Colonic mucosa (tissue), 4 donors: ENCODE data around the gene GIPC3. TPM values are rescaled to one million over a fixed set of nuclear protein-coding genes. Genes with fewer than 3 reads are reported as not detected.
A peak's percentile ranks its signal among the peaks of the same experiment; 100 is the strongest.

Source experiments
- DNase-seq: peaks from one replicate; pipeline ENCODE4 v3.0.0-alpha.2; 2020
- H3K27ac ChIP-seq: fragments of 200-600 bp; one replicate; pipeline ENCODE4 v1.8.0; 2021
- H3K27me3 ChIP-seq: fragments of 200-600 bp; one replicate; pipeline ENCODE4 v1.8.0; 2021
- H3K36me3 ChIP-seq: fragments of 200-600 bp; one replicate; pipeline ENCODE4 v1.8.0; 2021
- H3K4me1 ChIP-seq: fragments of 200-600 bp; one replicate; pipeline ENCODE4 v1.8.0; 2021; ENCODE audit warnings: mild to moderate bottlenecking
- H3K4me3 ChIP-seq: fragments of 200-600 bp; one replicate; pipeline ENCODE4 v1.8.0; 2021
- H3K9ac ChIP-seq, 2 donors: one replicate each; pipeline ENCODE4 v1.7.0; 2013; ENCODE audit warnings: control low read depth in 2 of 2, low read depth in 2 of 2, low read length in 2 of 2
- H3K9me3 ChIP-seq: fragments of 200-600 bp; one replicate; pipeline ENCODE4 v1.8.0; 2021
- intact Hi-C: fragments of 100-400 bp; cut with DNase I; formaldehyde crosslinking; loops from one replicate; pipeline ENCODE4 v1.14.1; 2022
- total RNA-seq, 2 donors: library from RNA; stranded (reverse); fragmentation: NEBNext Ultra II Directional in 1 of 2; extraction: Animal tissue kit (Norgen Biotek cat#: 25700) in 1 of 2; gene quantifications; one replicate each; pipeline ENCODE4 v1.2.1, GENCODE V29; 2021
- TF ChIP-seq, protein P1 (sequence below): fragments of 200-600 bp; IDR thresholded peaks from one replicate; pipeline ENCODE4 v1.8.0; 2022; ENCODE audit warnings: antibody characterized with exemption, mild to moderate bottlenecking
- donor health status: healthy.
- donor health status: DM: no; HTN: no; CAD: no.
- donor health status: DM: no; HTN: no; CAD: no.

GIPC3 gene
- total RNA-seq, 2 donors from 2014 or later = 0.40 to 1.1 TPM

DNA sequence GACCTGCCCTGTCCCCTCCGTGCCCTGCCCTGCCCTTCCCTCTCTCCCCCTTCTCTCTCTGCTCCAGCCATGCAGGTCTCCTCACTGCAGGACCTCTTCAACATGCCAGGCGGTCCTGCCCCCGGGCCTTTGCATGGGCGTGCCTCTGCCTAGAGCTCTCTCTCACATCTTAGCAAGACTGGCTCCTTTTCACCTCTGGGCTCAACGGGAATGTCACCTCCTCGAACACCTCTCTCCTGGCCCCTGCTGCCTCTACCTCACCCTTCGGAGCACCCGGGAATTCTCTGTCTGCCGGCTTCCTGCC lies 33.5 kb upstream of the GIPC3 start:
- no peaks in the 10 kb centered on the region for H3K36me3 ChIP-seq
- H3K9ac ChIP-seq = no peak overlapping the region
- TF ChIP-seq, protein P1, sequence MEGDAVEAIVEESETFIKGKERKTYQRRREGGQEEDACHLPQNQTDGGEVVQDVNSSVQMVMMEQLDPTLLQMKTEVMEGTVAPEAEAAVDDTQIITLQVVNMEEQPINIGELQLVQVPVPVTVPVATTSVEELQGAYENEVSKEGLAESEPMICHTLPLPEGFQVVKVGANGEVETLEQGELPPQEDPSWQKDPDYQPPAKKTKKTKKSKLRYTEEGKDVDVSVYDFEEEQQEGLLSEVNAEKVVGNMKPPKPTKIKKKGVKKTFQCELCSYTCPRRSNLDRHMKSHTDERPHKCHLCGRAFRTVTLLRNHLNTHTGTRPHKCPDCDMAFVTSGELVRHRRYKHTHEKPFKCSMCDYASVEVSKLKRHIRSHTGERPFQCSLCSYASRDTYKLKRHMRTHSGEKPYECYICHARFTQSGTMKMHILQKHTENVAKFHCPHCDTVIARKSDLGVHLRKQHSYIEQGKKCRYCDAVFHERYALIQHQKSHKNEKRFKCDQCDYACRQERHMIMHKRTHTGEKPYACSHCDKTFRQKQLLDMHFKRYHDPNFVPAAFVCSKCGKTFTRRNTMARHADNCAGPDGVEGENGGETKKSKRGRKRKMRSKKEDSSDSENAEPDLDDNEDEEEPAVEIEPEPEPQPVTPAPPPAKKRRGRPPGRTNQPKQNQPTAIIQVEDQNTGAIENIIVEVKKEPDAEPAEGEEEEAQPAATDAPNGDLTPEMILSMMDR = no peak
- no peak for DNase-seq
- H3K4me1 ChIP-seq = no peaks in the 10 kb centered on the region
- intact Hi-C loops = no loop called here
- H3K4me3 ChIP-seq = no peak overlapping the region
- H3K9me3 ChIP-seq = no peaks in the 10 kb centered on the region
- H3K27ac ChIP-seq = no peak overlapping the region
- H3K27me3 ChIP-seq = no peaks in the 10 kb centered on the region

DNA sequence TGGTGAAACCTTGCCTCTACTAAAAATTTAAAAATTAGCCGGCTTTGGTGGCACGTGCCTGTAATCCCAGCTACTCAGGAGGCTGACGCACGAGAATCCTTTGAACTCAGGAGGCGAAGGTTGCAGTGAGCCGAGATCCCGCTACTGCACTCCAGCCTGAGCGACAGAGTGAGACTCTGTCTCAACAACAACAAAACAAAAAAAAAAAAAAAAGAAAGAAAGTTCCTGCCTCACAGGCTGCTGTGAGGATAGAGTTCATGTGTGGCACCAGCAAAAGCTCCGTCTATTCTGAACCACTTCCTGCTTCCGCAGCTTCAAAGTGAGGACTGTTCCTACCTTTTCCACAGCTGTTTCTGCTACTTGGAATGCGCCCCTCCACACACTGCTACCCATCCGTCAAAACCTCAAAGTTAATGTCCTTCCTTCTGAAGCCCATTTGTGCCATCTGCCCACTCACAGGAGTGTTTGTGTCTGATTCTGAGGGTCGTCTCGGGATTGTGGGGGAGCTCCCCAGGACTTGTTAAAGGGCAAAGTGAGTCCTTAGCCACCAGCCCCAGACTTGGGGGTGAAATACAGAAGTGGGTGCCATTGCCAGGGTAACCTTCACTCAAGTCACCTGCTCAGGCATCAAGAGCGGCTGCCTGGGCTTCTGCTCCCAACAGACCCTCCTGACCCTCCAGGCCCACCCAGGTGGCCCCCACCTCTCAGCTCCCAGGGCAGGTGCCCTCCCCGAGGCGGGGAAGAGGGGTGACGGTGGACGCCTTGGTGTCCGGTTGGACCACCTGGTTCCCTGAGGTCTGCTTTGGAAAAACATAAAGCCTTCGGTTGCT lies 30.8 kb upstream of the GIPC3 start:
- no peaks in the 10 kb centered on the region for H3K4me1 ChIP-seq
- no peak overlapping the region for H3K4me3 ChIP-seq
- TF ChIP-seq, protein P1 = no peak
- no peaks in the 10 kb centered on the region for H3K27me3 ChIP-seq
- H3K9ac ChIP-seq = no peak overlapping the region
- H3K27ac ChIP-seq = peak overlapping the region; percentile 20
- no peak for DNase-seq
- H3K9me3 ChIP-seq = no peaks in the 10 kb centered on the region
- H3K36me3 ChIP-seq = no peaks in the 10 kb centered on the region
- intact Hi-C loops = no loop called here

- TF ChIP-seq, protein P1 = no peak
- Histone ChIP-seq H3K9ac (peak overlapping the region; percentile 77 to 90), H3K4me3 (peak overlapping the region; percentile 93), H3K36me3 (no peaks in the 10 kb centered on the region), H3K27me3 (no peaks in the 10 kb centered on the region), H3K4me1 (no peaks in the 10 kb centered on the region), H3K27ac (no peak overlapping the region), H3K9me3 (no peaks in the 10 kb centered on the region)
- DNase-seq = no peak
- intact Hi-C loops = no loop called here
Measured at GRCh38 chr19:3555653-3556422, 29.4 kb upstream of the GIPC3 start.

- Histone ChIP-seq H3K4me3 (peak overlapping the region; percentile 93), H3K9me3 (no peaks in the 10 kb centered on the region), H3K9ac (peak overlapping the region; percentile 77 to 90), H3K36me3 (no peaks in the 10 kb centered on the region), H3K27me3 (no peaks in the 10 kb centered on the region), H3K27ac (no peak overlapping the region), H3K4me1 (no peaks in the 10 kb centered on the region)
- DNase-seq = no peak
- intact Hi-C loops = no loop called here
- TF ChIP-seq, protein P1 = no peak
Measured at GRCh38 chr19:3556423-3556977, 28.8 kb upstream of the GIPC3 start.

DNA sequence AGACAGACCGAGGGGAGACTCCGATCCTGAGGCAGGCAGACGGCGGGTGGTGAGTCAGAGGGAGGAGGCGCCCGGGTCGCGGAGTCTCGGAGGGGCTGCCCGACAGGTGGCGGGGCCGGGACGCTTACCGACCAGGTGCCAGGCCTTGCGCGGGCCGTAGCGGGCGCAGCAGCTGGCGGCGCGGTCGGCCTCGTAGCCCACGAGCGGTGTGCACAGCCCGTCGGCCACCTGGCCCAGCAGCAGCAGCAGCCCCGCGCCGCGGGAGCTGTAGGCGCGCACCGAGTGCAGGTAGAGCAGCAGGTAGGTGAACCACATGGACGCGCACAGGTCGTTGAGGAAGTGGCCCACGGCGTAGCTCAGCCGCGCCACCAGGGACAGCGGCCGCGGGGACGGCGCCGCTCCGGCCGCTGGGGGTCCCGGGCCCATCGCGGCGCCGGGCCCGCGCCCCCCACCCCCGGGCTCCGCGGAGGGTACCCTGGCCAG lies 28.3 kb upstream of the GIPC3 start:
- Histone ChIP-seq H3K27ac (no peak overlapping the region), H3K36me3 (no peaks in the 10 kb centered on the region), H3K4me1 (no peaks in the 10 kb centered on the region), H3K27me3 (no peaks in the 10 kb centered on the region), H3K4me3 (peak overlapping the region; percentile 93), H3K9ac (peak overlapping the region; percentile 77 to 90), H3K9me3 (no peaks in the 10 kb centered on the region)
- peak; percentile 55 for DNase-seq
- TF ChIP-seq, protein P1 = no peak
- intact Hi-C loops = no loop called here
